ENCODE measurements around the gene MIER2.

MIER2 gene

DNA sequence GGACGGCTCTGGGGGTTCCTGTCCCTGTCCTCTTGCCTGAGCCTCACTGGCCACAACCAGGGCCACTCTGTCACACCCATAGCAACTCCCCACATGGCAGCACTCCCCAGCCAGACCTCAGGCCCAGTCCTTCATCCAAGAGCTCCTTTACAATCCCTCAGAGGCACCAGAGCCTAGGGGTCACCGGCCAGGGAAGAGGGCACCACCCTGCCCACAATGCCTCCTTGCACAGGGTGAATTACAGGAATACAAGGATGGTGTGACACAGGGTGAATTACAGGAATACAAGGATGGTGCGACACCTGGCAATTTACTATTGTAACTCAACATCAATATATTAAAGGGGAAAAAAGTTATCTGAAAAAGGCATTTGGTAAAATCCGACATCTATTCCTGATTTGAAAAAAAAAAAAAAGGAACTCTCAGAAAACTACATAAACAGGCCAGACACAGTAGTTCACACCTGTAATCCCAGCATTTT, 16.5 kb downstream of the MIER2 start:
- no peak for DNase-seq

DNA sequence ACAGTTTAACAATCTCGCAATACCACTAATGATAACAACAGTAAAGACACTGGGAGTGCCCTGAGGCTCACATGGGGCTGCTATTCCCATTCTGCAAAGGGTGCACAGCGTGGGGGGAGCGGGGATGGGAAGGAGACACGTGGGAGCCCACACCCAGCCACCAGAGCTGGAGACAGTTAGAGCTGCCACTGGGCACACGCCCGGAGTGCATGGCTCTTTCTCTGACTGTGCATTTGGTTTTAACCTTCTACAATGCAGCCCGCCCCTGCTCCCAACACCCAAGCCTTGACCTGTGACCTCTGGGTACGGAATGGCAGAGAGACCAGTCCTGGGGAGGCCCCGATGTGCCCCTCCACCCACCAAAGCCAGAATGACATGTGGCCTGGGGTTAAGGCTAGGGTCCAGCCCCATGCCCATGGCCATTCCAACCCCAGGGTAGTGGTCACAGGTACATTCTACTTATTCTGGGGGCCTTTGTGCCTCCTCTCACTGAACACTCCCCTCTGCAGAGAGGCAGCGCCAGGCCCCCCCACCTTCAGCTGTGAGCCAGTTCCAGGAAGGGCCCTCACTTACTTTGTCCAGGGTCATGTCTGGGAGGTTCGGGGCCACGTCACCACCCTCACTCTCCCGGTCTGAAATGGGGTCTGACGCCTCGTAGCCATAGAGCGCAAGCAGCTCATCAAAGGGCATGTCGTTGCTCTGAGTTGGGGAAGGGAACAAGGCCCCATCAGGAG, 17.1 kb downstream of the MIER2 start:
- no peak for DNase-seq

DNA sequence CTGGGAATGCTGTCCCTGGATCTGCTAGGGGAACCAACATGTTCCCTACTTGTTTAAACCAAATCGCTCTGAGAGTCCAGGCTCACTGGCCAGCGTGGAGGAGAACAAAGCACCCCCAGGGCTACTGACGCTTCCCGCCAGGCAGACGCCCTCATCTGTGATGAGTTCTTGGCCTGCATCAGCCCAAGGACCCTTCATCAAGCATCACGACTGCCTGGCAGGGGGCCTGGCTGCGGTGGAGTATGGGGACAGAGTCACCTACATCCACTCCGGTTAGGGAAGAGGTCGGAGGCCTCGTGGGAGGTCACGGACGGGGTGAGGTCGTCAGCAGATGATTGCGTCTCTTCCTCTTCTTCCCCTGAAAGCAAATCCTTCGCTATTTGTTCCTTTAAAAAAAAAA, 17.7 kb downstream of the MIER2 start:
- DNase-seq = no peak

DNA sequence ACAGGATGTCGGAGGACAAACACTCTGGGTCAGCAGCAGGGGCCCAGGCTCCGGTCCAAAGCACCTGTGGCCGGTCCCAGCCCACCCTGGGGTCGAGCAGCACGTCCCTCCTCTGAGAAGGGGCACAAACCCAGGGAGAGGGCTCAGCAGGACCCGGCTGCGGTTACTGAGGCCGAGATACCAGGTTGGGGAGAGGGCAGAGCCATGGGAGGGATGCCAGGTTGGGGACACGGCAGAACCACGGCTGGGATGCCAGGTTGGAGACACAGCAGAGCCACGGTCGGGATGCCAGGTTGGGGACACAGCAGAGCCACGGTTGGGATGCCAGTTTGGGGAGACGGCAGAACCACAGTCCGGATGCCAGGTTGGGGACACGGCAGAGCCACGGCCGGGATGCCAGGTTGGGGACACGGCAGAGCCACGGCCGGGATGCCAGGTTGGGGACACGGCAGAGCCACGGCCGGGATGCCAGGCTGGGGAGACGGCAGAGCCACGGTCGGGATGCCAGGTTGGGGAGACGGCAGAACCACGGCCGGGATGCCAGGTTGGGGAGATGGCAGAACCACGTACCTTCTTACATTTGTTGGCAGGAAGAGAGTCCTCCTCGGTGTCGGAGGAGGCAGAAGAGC, 18.5 kb downstream of the MIER2 start:
- DNase-seq = no peak

GRCh38 chr19:325173-325936, 19.2 kb downstream of the MIER2 start:
- DNase-seq = no peak

DNA sequence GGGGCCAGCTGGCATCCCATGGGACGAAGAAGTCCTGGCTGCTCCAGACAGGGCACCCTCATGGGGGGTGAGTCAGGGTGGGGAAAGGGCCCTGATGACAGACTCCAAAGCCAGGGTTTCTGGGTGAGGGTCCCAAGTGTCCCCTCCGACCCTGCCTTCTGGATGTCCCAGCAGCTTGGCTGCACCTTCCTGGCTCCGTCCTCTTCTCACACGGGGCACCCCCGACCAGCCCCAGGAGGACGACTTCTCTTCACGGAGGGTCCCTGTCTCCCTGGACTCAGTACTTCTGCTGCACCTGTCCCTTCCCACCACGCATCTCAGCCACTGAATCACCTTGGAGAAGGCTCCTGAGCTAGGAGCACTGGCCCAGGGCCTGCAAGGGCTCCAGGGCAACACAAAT, 19.9 kb downstream of the MIER2 start:
- no peak for DNase-seq

DNA sequence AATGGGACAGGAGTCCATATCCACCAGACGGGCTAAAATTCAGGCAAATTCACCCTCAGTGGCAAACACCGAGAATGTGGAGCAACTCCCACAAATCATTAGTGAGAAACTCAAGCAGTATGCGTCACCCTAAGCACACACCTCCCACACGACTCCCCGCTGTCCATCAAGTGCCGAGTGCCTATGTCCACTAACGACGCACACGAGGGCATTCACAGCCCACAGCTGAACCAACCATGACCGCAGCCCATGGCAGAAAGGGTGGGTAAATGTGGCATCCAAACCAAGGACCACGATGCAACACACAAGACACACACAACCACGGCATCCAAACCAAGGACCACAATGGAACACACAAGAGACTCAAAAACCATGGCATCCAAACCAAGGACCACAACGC, 22.0 kb downstream of the MIER2 start:
- DNase-seq = no peak

DNA sequence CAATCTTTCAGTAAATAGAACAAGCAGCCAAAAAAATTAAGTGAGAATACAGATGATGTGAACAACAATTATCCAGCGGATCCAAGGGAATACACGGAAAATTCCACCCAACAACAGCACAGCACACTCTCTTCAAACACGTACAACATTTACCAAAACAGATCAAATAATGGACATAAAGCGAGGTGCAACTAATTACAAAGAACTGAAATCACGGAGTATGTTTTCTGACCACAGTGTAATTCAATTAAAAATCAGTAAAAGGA, 26.2 kb downstream of the MIER2 start:
- DNase-seq = no peak

DNA sequence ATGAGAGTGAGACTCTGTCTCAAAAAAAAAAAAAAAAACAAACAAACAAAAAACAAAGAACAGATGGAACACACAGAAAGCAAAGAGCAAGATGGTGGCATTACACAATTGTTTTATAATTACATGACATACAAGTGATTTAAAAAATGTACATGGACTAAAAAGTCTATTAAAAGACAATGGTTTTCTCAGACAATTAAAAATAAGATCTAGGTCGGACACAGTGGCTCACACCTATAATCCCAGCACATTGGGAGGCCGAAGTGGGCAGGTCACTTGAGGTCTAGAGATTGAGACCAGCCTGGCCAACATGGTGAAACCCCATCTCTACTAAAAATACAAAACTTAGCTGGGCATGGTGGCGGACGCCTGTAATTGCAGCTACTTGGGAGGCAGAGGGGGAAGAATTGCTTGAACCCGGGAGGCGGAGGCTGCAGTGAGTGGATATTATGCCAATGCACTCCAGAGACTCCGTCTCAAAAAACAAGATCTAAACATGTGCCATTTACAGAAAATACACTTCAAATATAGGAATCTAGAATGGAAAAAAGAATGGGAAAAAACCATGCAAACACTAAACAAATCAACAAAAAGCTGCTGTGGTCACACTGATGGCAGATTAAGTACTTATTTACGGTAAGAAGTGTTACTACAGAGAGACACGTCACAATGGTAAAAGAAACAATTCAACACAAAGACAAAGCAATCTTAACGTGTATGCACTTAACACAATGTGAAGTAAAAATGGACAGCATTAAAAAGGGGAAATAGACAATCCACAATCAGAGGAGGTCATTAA, 26.7 kb downstream of the MIER2 start:
- no peak for DNase-seq

GRCh38 chr19:315811-316210, 28.8 kb downstream of the MIER2 start:
- DNase-seq = no peak

GRCh38 chr19:313988-314815, 30.4 kb downstream of the MIER2 start:
- no peak for DNase-seq

DNA sequence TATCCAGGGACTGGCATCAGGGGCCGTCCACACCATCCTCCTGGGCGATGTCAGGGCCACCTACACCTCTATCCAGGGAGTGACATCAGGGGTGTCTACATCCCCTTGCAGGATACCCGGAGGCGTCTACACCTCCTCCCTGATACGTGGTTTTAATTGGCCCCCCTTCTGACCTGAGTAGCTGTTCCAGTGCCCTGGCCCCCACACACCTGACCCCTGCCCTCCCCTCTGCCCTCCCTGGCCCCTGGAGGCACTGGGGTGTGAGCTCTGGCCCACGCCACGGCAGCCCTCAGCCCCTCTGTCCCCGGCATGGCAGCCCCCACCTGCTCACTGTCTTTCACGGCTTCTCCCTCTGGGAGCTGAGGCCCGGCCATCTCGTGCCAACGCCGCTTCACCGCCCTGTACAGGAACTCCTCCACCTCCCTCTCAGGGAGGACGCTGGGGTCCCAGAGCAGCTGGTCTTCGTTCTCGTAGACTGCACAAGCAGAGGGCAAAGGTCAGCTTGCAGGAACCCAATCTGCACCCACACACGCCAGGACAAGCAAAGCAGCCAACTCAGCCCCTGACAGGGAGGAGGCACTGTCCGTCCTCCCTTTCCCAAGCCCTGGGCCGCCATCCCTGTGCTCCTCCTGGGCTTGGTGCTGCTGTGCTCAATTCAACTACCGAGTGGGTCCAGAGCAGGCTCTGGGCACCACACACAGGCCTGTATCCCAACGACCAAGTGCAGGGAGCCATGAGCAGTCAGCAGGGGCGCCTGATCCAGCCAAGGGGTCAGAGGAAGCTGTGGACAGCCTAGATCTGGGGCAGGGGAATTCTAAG, 31.2 kb downstream of the MIER2 start:
- DNase-seq = peak; percentile 22

DNA sequence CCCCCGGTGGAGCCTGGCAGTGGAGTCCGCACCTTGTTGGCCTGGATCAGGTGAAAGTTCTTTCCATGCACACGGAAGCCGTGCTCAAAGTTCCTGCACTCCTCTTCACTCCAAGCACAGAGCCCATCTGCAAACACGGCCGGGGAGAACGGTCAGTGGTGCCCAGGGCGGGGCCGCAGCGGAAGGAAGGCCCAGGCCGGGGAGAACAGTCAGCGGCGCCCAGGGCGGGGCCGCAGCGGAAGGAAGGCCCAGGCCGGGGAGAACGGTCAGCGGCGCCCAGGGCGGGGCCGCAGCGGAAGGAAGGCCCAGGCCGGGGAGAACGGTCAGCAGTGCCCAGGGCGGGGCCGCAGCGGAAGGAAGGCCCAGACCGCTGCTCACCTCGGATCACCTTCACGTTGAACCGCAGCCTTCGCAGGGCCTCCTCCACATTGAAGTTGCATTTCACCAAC, 32.8 kb downstream of the MIER2 start:
- DNase-seq = no peak

- peak; percentile 22 for DNase-seq
Measured at GRCh38 chr19:310781-311496, 33.7 kb downstream of the MIER2 start.

DNA sequence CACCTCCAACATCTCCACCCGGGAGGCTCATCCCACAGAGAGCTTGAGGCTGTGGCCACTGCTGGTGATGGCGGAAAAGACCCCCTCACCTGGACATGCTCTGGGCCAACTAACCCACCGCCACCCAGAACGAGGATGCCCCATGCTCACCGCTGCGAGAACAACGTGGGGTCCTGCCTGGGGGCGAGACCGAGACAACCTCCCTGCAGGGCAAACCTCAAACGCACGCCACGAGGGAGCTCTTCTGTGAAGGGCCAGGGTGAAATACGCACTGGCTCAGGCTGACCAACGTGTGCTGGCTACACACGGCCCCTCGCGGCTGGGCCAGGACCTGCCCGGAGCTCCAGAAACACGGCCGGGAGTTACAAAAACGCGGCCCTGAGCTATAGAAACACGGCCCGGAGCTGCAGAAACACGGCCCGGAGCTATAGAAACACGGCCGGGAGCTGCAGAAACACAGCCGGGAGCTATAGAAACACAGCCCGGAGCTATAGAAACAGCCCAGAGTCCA, 34.4 kb downstream of the MIER2 start:
- DNase-seq = peak; percentile 54

DNA sequence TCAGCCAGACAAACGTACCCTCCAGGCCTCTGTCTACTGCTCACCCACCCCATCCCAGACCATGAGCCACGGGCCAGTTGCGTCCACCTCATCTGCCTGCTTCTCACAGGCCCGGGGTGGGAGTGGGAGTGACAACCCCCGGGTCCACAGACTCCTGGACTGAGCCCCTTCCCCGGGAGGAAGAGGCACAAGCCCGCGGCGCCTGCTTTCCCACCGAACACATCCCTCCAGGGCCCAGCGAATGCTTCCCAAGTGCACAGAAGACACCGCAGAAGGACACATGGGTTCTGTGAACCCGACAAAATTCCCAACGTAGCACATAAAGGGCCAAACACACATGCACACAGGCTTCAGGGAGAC, 35.4 kb downstream of the MIER2 start:
- peak; percentile 13 for DNase-seq

DNA sequence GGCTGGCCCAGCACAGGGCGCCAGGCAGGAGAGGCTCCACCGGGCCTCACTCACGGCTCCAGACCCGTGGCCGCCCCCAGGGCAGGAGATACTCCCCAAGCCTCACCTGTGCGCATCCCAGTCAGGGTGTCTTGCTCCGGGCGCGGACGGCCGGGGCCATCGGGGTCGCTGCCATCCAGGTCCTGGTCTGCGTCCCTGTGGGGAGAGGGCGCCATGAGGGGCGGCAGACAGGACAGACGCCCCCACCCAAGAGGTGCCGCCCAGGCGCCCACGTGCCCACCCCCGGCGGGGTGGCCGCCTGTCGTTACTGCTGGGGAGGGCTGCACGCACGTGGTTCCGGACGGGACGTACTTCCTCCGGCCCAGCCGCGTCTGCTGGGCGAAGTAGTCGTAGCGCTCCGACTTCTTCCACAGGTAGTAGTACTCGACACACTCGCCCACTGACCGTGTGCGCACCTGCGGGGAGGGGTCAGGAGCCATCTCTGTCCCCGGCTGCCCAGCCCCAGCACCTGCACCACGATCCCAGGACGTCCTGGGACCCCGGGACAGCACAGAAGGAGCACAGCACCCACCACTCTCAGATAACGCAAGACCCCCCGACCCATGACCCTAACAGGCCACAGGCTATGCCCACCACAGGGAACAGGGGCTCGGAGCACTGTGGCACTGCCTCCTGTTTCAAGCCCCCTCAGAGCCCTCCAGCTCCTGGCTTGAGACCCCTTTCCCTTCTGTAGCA, 36.0 kb downstream of the MIER2 start:
- DNase-seq = peak; percentile 17

DNA sequence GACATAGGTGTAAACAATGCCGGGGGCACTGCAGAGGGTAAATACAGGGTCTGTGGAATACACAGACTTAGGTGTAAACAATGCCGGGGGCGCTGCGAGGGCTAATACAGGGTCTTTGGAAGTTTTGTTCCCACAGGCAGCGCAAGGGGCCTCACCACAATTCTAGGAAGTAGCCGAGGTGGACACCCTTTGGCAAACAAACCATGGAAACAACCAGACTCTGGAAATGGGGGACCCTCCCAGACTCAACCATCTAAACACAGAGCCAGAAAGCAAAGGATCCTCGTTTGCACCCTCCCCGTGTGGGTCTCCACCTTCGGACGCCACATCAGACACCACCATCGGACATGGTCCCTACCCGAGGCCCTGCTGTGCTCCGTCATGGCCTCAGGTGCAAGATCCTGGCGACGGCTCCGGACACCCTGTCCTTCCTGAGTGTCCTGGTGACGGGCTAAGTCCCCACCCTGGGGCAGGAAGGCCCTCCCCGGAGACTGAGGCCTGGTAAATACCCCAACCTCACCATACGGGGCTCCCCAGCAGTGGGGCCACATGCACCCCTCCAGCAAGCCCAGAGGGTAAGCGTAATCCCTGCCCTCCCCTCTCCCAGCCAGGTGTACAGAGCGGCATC, 36.7 kb downstream of the MIER2 start:
- peak; percentile 14 for DNase-seq

DNA sequence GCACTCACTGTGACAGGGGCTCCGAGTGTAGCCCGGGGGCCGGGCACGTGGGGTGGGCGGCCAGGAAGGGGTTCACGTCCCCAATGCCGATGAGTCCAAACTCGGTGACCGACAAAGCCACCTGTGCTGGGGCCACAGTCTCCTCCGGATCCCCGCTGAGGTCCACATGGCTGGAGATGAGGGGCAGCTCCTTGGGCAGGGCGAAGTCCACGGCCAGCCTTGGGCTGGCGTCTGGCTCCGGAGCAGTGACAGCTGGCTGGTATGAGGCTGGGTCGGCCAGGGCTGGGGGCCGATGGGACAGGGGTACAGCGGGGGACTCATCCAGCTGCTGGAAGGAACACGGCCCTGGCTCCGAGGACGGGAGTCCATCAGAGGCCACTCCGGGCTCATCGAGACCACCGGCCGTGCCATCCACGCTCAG, 37.5 kb downstream of the MIER2 start:
- DNase-seq = peak; percentile 18

Measured in right hindlimb (tissue), 1 donor.